HG03378 (cell line): ENCODE measurements around the gene PGAP3.

Experiments
- ATAC-seq: cut with Tn5 transposase; IDR thresholded peaks from one replicate; pipeline ENCODE4 v1.9.1; 2021; ENCODE audit warnings: mild to moderate bottlenecking, moderate library complexity; ENCODE audit not compliant: unreplicated experiment

Gene PGAP3

GRCh38 chr17:39672522-39673334 lies 15.1 kb downstream of the PGAP3 start:
- no peak for ATAC-seq

GRCh38 chr17:39671651-39672521 lies 16.0 kb downstream of the PGAP3 start:
- ATAC-seq = no peak

GRCh38 chr17:39670746-39671145 lies 17.1 kb downstream of the PGAP3 start:
- ATAC-seq = no peak

- no peak for ATAC-seq
Measured at GRCh38 chr17:39669897-39670735, 17.7 kb downstream of the PGAP3 start.

DNA sequence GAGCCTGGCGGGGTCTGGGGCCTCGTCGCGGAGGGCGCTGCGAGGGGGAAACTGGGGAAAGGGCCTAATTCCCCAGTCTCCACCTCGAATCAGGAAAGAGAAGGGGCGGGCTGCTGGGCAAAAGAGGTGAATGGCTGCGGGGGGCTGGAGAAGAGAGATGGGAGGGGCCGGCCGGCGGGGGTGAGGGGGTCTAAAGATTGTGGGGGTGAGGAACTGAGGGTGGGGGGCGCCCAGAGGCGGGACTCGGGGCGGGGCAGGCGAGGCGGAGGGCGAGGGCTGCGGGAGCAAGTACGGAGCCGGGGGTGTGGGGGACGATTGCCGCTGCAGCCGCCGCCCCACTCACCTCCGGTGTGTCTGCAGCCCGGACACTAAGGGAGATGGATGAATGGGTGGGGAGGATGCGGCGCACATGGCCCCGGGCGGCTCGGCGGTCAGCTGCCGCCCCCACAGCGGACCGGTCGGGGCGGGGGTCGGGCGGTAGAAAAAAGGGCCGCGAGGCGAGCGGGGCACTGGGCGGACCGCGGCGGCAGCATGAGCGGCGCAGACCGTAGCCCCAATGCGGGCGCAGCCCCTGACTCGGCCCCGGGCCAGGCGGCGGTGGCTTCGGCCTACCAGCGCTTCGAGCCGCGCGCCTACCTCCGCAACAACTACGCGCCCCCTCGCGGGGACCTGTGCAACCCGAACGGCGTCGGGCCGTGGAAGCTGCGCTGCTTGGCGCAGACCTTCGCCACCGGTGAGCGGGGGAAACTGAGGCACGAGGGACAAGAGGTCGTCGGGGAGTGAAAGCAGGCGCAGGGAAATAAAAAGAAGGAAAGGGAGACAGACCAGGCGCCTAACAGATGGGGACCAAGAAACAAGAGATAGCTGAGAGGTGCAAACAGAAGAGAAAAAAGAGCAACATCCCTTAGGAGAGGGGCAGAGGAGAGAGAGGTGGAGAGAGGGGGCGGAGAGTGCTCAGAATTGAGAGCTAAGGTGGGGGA lies 19.6 kb downstream of the PGAP3 start, which contains the start of gene PNMT:
Gene PNMT, plus strand, starts transcription at position 509 of the 980 bp plus-strand sequence. Its CDS starts 23 bp downstream, at position 532.
- ATAC-seq = no peak

DNA sequence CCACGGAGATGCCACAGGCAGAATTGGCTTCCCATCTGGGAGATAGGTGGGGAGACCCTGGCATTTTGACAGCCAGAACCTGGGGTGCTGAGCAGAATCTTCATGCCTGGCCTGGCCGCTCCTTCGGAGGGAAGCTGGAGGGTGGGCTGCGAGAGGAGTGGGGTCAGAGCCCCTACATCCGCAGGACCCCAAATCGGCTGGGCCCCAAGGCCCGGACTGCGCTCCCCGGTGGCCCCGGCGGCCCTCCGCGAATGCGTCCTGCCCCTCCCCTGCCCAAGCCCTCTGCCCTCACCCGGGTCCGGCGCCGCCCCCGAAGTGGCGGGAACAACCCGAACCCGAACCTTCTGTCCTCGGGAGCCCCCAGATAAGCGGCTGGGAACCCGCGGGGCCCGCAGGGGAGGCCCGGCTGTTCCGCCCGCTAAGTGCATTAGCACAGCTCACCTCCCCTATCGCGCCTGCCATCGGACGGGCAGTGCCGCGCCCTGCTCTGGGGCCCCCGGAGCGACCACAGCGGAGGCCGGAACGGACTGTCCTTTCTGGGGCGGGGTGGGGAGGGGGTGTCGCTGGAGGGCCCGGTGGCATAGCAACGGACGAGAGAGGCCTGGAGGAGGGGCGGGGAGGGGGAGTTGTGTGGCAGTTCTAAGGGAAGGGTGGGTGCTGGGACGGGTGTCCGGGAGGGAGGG lies 20.5 kb downstream of the PGAP3 start:
- ATAC-seq = no peak

DNA sequence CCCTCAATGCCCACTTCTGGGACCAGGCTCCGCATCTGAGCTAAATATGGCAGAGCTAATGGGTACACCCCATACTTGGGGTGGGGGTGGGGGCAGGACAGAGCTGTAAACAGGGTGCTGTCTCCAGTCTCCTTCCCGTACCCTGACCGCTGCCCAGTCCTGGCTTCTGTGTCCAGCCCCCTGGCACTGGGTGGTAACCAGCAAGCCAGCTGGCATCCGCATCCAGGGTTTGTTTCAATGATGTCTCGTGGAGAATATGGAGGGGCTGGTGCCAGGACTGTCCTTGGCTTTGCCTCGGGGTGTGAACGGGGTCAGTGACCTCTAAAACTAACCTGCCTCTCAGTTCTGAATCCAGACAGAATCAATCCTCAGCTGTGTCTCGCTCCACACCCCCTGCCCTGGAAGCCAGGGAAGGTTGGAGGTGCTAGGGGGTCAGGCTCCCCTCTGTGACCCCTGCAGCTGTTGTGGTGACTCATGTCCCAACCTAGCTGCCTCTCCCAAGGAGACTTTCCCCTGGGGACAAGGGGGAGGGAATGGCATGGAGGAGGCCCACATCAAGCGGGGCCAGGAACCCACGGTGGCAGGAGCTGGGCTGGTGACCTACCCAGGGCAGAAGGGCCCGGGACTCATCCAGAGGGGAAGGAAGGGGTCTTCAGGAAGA lies 21.1 kb downstream of the PGAP3 start:
- ATAC-seq = no peak

DNA sequence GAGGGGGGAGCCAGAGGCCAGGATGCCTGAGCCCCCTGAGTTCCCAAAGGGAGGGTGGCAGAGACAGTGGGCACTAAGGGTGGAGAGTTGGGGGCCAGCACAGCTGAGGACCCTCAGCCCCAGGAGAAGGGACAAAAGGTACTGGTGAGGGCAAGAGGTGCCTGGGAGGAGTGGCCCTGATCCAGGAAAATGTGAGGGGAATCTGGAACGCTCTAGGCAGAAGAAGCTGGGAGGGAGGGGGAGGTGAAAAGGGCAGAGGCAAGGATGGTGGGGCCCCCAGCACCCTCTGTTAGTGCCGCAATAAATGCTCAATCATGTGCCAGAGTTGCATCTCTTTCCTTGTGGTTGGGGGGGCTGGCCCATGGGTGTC lies 21.6 kb downstream of the PGAP3 start:
- no peak for ATAC-seq

GRCh38 chr17:39665642-39666224 lies 22.1 kb downstream of the PGAP3 start:
- ATAC-seq = no peak

DNA sequence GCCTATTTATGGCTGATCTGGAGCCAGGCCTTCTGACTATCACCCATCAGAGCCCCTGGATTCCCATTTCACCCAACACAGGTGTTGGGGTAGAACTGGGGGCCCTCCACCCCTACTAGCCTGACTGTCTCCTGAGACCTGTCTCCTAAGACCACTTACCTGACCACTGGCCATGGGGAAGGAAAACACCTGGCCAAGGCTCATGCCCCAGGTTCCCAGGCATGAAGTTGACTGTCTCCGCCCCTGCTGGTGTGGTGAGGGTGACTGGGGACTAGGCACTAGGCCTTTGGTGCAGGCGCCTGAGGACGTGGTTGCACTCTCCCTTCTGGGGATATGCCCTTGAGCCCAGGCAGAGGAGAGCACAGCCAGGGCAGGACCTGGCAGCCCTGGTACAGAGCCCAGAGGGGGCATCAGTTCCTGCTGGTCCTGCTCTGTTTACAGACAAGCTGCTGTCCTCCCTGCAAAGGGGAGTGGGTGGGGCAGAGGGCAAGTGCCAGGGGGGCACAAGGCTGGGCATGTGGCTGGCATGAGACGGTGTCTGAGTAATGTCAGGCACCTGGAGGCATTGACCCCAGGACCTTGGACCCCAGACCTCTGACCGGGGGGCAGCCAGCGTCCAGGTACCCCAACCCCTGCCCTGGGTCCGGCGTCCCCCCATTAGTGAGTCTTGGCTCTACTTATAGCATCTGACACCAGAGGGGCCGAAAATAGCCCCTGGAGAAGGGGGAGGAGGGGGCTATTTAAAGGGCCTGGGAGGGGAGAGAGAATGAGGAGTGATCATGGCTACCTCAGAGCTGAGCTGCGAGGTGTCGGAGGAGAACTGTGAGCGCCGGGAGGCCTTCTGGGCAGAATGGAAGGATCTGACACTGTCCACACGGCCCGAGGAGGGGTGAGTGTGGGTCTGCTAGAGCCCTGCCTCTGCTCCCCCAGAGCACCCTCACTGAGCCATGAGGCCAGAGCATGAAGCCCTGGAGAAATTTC lies 23.0 kb downstream of the PGAP3 start, which contains the start of gene TCAP:
Gene TCAP, plus strand, starts transcription at position 769 of the 981 bp plus-strand sequence. Its CDS starts 11 bp downstream, at position 780.
- no peak for ATAC-seq

DNA sequence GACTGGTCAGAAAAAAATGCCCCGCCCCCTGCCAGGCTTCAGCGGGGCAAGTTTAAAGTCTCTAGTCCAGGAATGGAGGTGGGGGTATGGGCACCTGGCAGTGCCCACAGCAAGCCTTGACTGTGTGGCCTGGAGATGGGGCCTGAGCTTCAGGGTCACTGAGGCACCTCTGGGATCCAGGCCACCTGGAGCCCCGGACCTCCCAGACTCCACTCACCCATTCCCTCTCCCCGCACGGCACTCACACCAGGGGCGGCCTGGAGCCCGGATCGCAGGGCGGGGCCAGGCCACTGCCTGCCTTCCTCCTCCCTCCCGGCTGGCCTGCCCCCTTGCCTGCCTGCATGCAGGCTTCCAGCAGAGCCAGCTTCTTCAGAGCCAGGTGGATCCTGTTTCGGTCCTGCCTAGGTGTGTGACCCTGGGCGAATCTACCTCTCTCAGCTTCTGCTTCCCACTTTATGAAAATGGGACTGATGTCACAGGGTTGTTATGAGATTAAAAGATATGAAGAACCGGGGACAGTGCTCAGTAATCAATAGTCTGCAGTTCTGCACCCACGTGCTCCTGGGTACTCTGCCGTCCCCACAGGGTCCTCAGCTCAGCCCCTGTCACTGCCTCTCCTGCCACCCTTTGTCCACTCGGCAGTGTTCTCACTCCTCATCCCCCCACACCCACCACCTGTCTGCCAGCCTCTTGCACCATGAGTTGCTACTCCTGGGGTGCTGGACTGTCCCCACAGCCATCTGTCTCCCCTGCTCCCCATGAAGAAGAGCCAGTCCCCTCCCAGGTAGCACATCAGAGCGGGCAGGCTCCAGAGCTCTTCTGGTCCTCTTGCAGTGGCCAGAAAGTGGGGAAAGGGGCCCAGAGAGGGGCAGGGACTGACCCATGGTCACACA lies 23.9 kb downstream of the PGAP3 start:
- no peak for ATAC-seq

- ATAC-seq = no peak
Measured at GRCh38 chr17:39663340-39663687, 24.5 kb downstream of the PGAP3 start.

GRCh38 chr17:39662551-39663339 lies 25.1 kb downstream of the PGAP3 start:
- no peak for ATAC-seq

DNA sequence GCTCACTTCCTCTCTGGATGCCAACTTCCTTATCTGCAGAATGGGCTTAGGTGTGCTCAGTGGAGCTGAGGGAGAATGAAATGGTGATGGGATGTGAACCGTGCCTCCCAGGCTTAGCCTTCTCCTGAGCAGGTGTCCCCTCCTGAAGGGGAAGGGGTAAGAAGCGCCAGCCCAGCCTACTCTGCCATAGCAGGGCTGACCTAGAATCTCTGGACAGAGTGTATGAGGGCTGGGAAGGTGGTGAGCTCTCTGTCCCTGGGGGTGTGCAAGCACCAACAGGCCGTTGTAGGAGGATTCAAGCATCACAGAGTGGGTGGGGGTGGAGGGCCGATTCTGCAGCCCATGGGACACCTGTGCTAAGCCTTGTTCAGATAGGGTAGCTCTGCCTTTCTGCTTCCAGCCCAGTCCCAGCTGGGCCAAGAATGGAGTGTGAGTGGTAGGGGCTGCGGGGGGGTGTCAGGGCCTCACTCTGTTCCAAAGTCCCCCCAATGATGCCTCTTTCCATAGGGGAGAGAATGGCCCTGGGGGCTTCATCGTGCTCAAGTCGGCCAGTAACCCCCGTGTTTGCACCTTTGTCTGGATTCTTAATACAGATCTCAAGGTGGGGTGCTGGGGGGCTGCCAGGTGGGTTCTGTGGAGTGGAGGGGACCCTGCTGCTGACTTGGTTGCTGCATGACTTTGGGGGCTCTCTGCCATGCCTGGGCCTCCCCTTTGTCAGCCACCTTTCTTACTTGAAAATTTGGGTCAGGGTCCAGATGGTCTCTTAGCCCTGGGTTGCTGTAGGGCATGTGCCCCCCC lies 25.9 kb downstream of the PGAP3 start:
- no peak for ATAC-seq
